GM10248 (cell line): ENCODE data around the gene PIGA.

Source experiments
- CTCF ChIA-PET: fragments of 300-600 bp; sonication (Branson Sonifier 250); formaldehyde crosslinking; extraction: SDS; loops from one replicate; lab custom pipeline; 2021; ENCODE audit warnings: antibody characterized with exemption; lab: Yijun Ruan, JAX
- POLR2A ChIA-PET: fragments of 350-650 bp; sonication (Branson Sonifier 250); formaldehyde crosslinking; extraction: SDS; loops from one replicate; lab custom pipeline; 2020; ENCODE audit warnings: antibody characterized with exemption; lab: Yijun Ruan, JAX
- DNase-seq: peaks from one replicate; pipeline ENCODE4 v3.0.0; 2012; ENCODE audit errors: extremely low spot score
- CTCF ChIP-seq: IDR thresholded peaks from 2 replicates; pipeline ENCODE4 v1.5.1; 2012; ENCODE audit warnings: mild to moderate bottlenecking, low read depth; ENCODE audit errors: extremely low read depth, missing control alignments, control extremely low read depth

PIGA gene

GRCh38 chrX:15345976-15346375 is 10.7 kb upstream of the PIGA start:
- CTCF ChIA-PET, result interaction anchor here (6.5 kb wide), 1 partner anchor 122 kb away, joined by 124 read pairs; no protein-coding TSS in a partner anchor

GRCh38 chrX:15344106-15344505 is 8.8 kb upstream of the PIGA start:
- ChIA-PET POLR2A (no interaction called here), CTCF (no interaction called here)
- no peak for TF ChIP-seq CTCF
- no peak for DNase-seq

More at GRCh38 chrX:15345976-15346375, 10.7 kb upstream of the PIGA start:
- TF ChIP-seq CTCF, result no peak
- DNase-seq, result no peak
- POLR2A ChIA-PET, result no interaction called here

- CTCF ChIA-PET, result interaction anchor here (1.3 kb wide), 1 partner anchor 126 kb away, joined by 5 read pairs; no protein-coding TSS in a partner anchor
- POLR2A ChIA-PET, result no interaction called here
- no peak for TF ChIP-seq CTCF
- DNase-seq, result no peak
These were observed 7.8 kb upstream of the PIGA start for GRCh38 chrX:15343075-15343476.

GRCh38 chrX:15340867-15341266 is 5.5 kb upstream of the PIGA start:
- DNase-seq, result no peak
- TF ChIP-seq CTCF, result no peak
- ChIA-PET CTCF (no interaction called here), POLR2A (no interaction called here)

GRCh38 chrX:15336023-15336413 is 695 bp upstream of the PIGA start:
- no peak for TF ChIP-seq CTCF
- DNase-seq, result no peak
- ChIA-PET CTCF (interaction anchor here (1.1 to 1.3 kb wide), 2 partner anchors 131 to 136 kb away, joined by 3 read pairs; no protein-coding TSS in a partner anchor), POLR2A (no interaction called here)

- ChIA-PET CTCF (no interaction called here), POLR2A (no interaction called here)
- no peak for TF ChIP-seq CTCF
- peak; percentile 13 for DNase-seq
These were observed 762 bp downstream of the PIGA start for GRCh38 chrX:15334561-15334960.

GRCh38 chrX:15328821-15329220 is 6.5 kb downstream of the PIGA start:
- CTCF ChIA-PET, result no interaction called here
- DNase-seq, result no peak
- POLR2A ChIA-PET, result no interaction called here
- no peak for TF ChIP-seq CTCF
